Right cardiac atrium (tissue), 5 donors: Measurements from ENCODE around the gene ITPR1. TPM values are rescaled to one million over a fixed set of nuclear protein-coding genes. Genes with fewer than 3 reads are reported as not detected.

ENCODE experiments used
- ATAC-seq, 2 donors: fragments of 200-7000 bp; cut with Tn5 transposase; one replicate each; pipeline versions ENCODE4 v1.8.0 to v1.9.1; 2020; ENCODE audit warnings: moderate library complexity in 2 of 2, mild to moderate bottlenecking in 1 of 2
- DNase-seq, 3 donors: peaks; one replicate each; pipeline ENCODE4 v3.0.0-alpha.2; 2020
- H3K27ac ChIP-seq: one replicate; pipeline ENCODE4 v1.5.1; 2013; ENCODE audit warnings: mild to moderate bottlenecking, low read length, control low read depth, moderate library complexity
- H3K27me3 ChIP-seq: one replicate; pipeline ENCODE4 v1.6.1; 2013; ENCODE audit not compliant: control insufficient read depth, insufficient read depth
- H3K4me1 ChIP-seq: one replicate; pipeline ENCODE4 v1.6.1; 2013; ENCODE audit warnings: low read length; ENCODE audit not compliant: control insufficient read depth, insufficient read depth
- H3K4me3 ChIP-seq: one replicate; pipeline ENCODE4 v1.5.1; 2013; ENCODE audit warnings: low read length, control low read depth
- H3K9me3 ChIP-seq: one replicate; pipeline ENCODE4 v1.6.1; 2013; ENCODE audit warnings: low read length; ENCODE audit not compliant: control insufficient read depth
- WGBS: extraction: QIAGEN DNeasy Blood & Tissue Kit; methylation state at CpG from one replicate; pipeline ENCODE4 v1.1.7; 2013; 5-methylcytosine and 5-hydroxymethylcytosine counted together
- intact Hi-C, 4 donors: fragments of 100-400 bp; cut with DNase I; formaldehyde crosslinking; loops; one replicate each; pipeline versions ENCODE4 v1.11.0 to v1.14.0; 2022 to 2023
- polyA plus RNA-seq: library from polyadenylated mRNA; stranded (reverse); fragments of 200-250 nt; gene quantifications from one replicate; pipeline ENCODE4 v1.2.3, GENCODE V29; 2013
- total RNA-seq, 4 donors: library from RNA; stranded (reverse); fragmentation: NEBNext Ultra II Directional; extraction: Animal tissue kit (Norgen Biotek cat#: 25700); gene quantifications; one replicate each; pipeline ENCODE4 v1.2.1, GENCODE V29; 2021
- donor health status: healthy with polysubstance abuse.
- donor health status: DM: no; HTN: yes; CAD: no.
- donor health status: DM: no; HTN: no; CAD: no.
- donor health status: DM: no; HTN: yes; CAD: no; lungs with severe emphysema.
- donor health status: DM: yes; HTN: yes; CAD: no.

The ITPR1 gene
- total and polyA plus RNA-seq, 5 donors, result 13.9 to 59.0 (median 39.5) TPM

- Histone ChIP-seq H3K27ac (no peak overlapping the region), H3K27me3 (no peaks in the 10 kb centered on the region), H3K9me3 (no peaks in the 10 kb centered on the region), H3K4me3 (no peak overlapping the region), H3K4me1 (no peaks in the 10 kb centered on the region)
- ATAC-seq, result peak in 1 of 2 donors; percentile 23
- intact Hi-C loops, result no loop called here
- DNase-seq, result no peak
- WGBS, result 93% methylated on average over 7 of the region's 7 CpGs
Measured at GRCh38 chr3:4794331-4794730, 301.2 kb downstream of the ITPR1 start.

DNA sequence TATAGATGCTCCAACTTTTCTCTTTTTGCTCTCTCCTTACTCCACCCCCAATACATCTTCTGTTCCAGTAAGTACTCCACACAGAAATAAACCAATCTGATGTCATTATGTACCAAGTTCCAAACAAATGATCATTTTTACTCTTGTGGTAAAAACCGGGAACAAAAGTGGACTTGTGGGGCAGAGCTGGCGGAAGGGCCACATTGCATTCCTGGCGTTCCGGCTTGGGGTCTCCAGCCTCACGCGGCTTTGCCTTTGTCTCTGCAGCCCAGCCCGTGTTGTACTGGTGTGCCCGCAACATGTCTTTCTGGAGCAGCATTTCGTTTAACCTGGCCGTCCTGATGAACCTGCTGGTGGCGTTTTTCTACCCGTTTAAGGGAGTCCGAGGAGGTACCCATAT is 301.6 kb downstream of the ITPR1 start:
- WGBS, result 93% methylated on average over 13 of the region's 13 CpGs
- intact Hi-C loops, result no loop called here
- no peaks in the 10 kb centered on the region for H3K27me3 ChIP-seq
- H3K4me1 ChIP-seq, result peaks cover 1% of the 10 kb centered on the region
- H3K4me3 ChIP-seq, result no peak overlapping the region
- ATAC-seq (no peak), DNase-seq (no peak)
- no peaks in the 10 kb centered on the region for H3K9me3 ChIP-seq
- H3K27ac ChIP-seq, result no peak overlapping the region

GRCh38 chr3:4795905-4796304 is 302.8 kb downstream of the ITPR1 start:
- no peaks in the 10 kb centered on the region for H3K9me3 ChIP-seq
- intact Hi-C loops, result no loop called here
- H3K4me3 ChIP-seq, result no peak overlapping the region
- no peak for DNase-seq
- no peak overlapping the region for H3K27ac ChIP-seq
- 97% methylated on average over 7 of the region's 7 CpGs for WGBS
- peaks cover 4% of the 10 kb centered on the region for H3K4me1 ChIP-seq
- H3K27me3 ChIP-seq, result no peaks in the 10 kb centered on the region
- no peak for ATAC-seq

GRCh38 chr3:4797201-4797705 is 304.1 kb downstream of the ITPR1 start:
- DNase-seq, result no peak
- H3K27me3 ChIP-seq, result no peaks in the 10 kb centered on the region
- no peaks in the 10 kb centered on the region for H3K9me3 ChIP-seq
- H3K4me1 ChIP-seq, result peaks cover 4% of the 10 kb centered on the region
- H3K27ac ChIP-seq, result no peak overlapping the region
- H3K4me3 ChIP-seq, result no peak overlapping the region
- 99% methylated on average over 4 of the region's 4 CpGs for WGBS
- intact Hi-C loops, result no loop called here
- no peak for ATAC-seq

GRCh38 chr3:4799266-4800256 is 306.4 kb downstream of the ITPR1 start:
- peaks cover 4% of the 10 kb centered on the region for H3K4me1 ChIP-seq
- WGBS, result 69% methylated on average over 14 of the region's 14 CpGs
- peak overlapping the region; percentile 36 for H3K27ac ChIP-seq
- no peaks in the 10 kb centered on the region for H3K27me3 ChIP-seq
- intact Hi-C loops, result no loop called here
- peak in 1 of 2 donors; percentile 31 for ATAC-seq
- H3K9me3 ChIP-seq, result no peaks in the 10 kb centered on the region
- DNase-seq, result no peak
- H3K4me3 ChIP-seq, result no peak overlapping the region

DNA sequence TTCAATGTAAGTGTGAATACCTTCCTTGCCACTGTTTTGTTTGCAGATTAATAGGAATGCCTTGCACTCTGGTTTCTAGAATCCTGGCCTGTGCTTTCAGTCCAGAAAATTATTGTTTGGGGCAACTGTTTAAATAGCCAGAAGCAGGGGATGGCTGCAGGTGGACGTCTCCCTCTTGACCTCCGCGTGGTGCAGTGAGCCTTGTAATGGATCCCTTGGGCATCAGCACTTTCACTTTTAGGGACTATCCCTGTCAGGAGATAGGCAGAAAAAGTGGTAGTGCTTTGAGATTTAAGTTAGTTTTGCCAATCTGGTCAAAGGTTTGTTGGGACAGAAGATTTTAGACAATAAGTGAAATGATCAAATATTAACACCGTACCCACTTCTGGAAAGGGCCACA is 307.4 kb downstream of the ITPR1 start:
- intact Hi-C loops, result no loop called here
- no peak overlapping the region for H3K4me3 ChIP-seq
- no peaks in the 10 kb centered on the region for H3K9me3 ChIP-seq
- 81% methylated on average over 4 of the region's 4 CpGs for WGBS
- no peaks in the 10 kb centered on the region for H3K27me3 ChIP-seq
- DNase-seq, result no peak
- H3K27ac ChIP-seq, result no peak overlapping the region
- peaks cover 4% of the 10 kb centered on the region for H3K4me1 ChIP-seq
- no peak for ATAC-seq

DNA sequence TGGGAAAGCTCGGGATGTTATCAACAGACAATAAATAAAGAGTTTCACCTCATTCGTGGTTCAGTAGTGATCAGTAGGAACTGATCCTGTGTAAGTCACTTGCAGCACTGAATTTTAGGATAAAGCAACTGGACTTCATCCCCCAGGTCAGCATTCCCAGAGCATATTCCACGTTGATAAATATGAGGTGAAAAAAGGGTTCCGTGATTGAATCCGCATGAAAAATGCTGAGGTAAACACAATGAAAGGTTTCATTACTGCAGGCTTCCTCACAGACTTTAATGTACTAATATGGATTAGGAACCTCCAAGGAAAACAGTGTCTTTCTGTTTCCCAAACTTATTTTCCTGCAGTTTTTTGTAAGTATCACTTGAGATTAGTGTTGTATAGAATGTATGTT is 308.7 kb downstream of the ITPR1 start:
- Histone ChIP-seq H3K27ac (no peak overlapping the region), H3K4me3 (no peak overlapping the region), H3K9me3 (no peaks in the 10 kb centered on the region), H3K27me3 (no peaks in the 10 kb centered on the region), H3K4me1 (peaks cover 4% of the 10 kb centered on the region)
- DNase-seq (no peak), ATAC-seq (no peak)
- intact Hi-C loops, result no loop called here
- 93% methylated on average over 5 of the region's 5 CpGs for WGBS

DNA sequence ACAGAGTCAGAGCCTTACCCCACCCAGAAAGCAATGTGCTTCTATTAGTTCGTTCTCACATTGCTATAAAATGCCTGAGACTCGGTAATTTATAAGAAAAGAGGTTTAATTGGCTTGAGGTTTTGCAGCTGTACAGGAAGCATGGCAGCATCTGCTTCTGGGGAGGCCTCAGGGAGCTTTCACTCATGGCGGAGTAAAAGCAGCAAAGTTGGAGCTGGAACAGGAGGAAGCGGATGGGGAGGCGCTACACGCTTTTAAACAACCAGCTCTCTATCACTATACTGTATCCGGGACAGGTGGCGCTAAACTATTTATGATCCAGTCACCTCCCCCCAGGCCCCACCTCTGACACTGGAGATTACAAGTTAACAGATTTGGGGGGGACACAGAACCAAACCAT is 309.8 kb downstream of the ITPR1 start:
- ATAC-seq, result no peak
- WGBS, result 96% methylated on average over 8 of the region's 8 CpGs
- H3K27ac ChIP-seq, result no peak overlapping the region

GRCh38 chr3:4804161-4805058 is 311.3 kb downstream of the ITPR1 start:
- intact Hi-C loops, result no loop called here
- ATAC-seq, result no peak
- H3K4me1 ChIP-seq, result peaks cover 4% of the 10 kb centered on the region
- 93% methylated on average over 14 of the region's 14 CpGs for WGBS
- H3K27ac ChIP-seq, result no peak overlapping the region
- no peak overlapping the region for H3K4me3 ChIP-seq
- H3K27me3 ChIP-seq, result no peaks in the 10 kb centered on the region
- no peak for DNase-seq
- no peaks in the 10 kb centered on the region for H3K9me3 ChIP-seq

More for the DNA sequence above, 309.8 kb downstream of the ITPR1 start:
- Histone ChIP-seq H3K9me3 (no peaks in the 10 kb centered on the region), H3K4me3 (no peak overlapping the region), H3K27me3 (no peaks in the 10 kb centered on the region), H3K4me1 (peaks cover 4% of the 10 kb centered on the region)
- intact Hi-C loops, result no loop called here
- no peak for DNase-seq

DNA sequence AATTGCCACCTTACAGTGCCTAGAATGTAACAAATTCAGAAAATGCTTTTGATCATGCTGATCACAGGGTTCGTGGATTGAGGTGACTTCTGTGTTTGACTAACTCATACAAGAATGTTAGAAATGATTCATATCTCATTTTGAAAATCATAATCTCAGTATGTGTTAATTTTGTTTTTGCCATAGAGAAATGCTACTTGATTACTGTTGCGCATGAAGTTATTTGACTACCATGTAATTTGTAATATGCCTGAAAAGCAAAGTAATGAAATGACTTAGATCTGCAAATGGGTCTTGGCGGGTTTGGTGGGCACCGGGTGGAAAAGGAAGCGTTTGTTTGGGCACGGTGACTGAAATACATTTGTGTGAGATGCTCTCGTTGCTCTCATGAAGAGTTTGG is 312.5 kb downstream of the ITPR1 start:
- DNase-seq (no peak), ATAC-seq (no peak)
- no peaks in the 10 kb centered on the region for H3K4me1 ChIP-seq
- no peaks in the 10 kb centered on the region for H3K9me3 ChIP-seq
- H3K27ac ChIP-seq, result no peak overlapping the region
- intact Hi-C loops, result no loop called here
- no peak overlapping the region for H3K4me3 ChIP-seq
- 90% methylated on average over 7 of the region's 7 CpGs for WGBS
- no peaks in the 10 kb centered on the region for H3K27me3 ChIP-seq
